SU-DHL-6 (cell line): ENCODE results near the gene HCN1.

ENCODE experiments used
- EZH2phosphoT487 ChIP-seq: fragments of 200-600 bp; sonication (generic), shearing (Covaris generic); conservative IDR thresholded peaks from 2 replicates; pipeline ENCODE4 v1.6.1; 2018; ENCODE audit warnings: mild to moderate bottlenecking, antibody characterized with exemption, low read length, moderate library complexity, mixed read lengths
- TF ChIP-seq, protein P1 (sequence below): fragments of 200-600 bp; sonication (generic); IDR thresholded peaks from one replicate; pipeline ENCODE4 v1.5.1; 2017; ENCODE audit warnings: antibody characterized with exemption, mild to moderate bottlenecking, low read length, moderate library complexity; ENCODE audit not compliant: insufficient read depth, poor library complexity, severe bottlenecking

- TF ChIP-seq, protein P1, sequence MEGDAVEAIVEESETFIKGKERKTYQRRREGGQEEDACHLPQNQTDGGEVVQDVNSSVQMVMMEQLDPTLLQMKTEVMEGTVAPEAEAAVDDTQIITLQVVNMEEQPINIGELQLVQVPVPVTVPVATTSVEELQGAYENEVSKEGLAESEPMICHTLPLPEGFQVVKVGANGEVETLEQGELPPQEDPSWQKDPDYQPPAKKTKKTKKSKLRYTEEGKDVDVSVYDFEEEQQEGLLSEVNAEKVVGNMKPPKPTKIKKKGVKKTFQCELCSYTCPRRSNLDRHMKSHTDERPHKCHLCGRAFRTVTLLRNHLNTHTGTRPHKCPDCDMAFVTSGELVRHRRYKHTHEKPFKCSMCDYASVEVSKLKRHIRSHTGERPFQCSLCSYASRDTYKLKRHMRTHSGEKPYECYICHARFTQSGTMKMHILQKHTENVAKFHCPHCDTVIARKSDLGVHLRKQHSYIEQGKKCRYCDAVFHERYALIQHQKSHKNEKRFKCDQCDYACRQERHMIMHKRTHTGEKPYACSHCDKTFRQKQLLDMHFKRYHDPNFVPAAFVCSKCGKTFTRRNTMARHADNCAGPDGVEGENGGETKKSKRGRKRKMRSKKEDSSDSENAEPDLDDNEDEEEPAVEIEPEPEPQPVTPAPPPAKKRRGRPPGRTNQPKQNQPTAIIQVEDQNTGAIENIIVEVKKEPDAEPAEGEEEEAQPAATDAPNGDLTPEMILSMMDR, result no peak
- no peak for TF ChIP-seq EZH2phosphoT487
Observed at GRCh38 chr5:45399041-45399440, 297.1 kb downstream of the HCN1 start.
